ENCODE results near the gene IP6K3. TPM values are rescaled to one million over a fixed set of nuclear protein-coding genes. Genes with fewer than 3 reads are reported as not detected.

Gene IP6K3
- total RNA-seq, 4 donors from 2014 or later = 0.88 to 5.8 (median 1.6) TPM

DNA sequence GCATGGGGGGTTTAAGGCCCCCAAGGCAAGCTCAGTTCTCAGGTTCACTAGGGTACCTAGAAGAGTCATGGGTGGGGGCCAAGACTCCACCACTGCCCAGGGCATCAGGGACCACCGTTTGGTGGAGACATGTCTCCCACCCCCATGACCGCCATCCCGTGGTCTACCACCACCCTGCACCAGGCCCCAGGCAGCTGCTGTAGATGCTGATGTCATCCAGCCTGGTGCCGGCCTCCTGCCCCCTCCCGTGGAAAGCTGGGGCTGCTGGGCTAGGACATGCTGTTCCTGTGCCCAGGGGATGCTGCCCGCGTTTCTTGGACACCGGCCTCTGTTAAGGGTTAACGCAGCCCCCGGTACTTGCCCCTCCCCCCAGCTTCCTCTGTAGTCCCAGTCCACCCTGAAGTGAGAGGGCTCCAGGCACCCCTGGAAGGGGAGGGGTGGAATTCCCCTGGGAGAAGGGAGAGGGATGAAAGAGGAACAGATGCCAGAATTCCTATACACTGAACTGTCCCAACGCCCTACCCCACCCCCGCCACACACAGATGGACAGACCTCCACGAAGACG lies 587 bp downstream of the IP6K3 start:
- H3K4me3 ChIP-seq = peak overlapping the region; percentile 12 to 38 (median 22)
- no peaks in the 10 kb centered on the region for H3K36me3 ChIP-seq
- DNase-seq = no peak
- H3K4me1 ChIP-seq = peaks cover 0 to 18% (median 0%) of the 10 kb centered on the region in 4 donors
- H3K27ac ChIP-seq = peak overlapping the region; percentile 25 to 82 (median 70)
- no peaks in the 10 kb centered on the region for H3K27me3 ChIP-seq
- TF ChIP-seq, protein P1, sequence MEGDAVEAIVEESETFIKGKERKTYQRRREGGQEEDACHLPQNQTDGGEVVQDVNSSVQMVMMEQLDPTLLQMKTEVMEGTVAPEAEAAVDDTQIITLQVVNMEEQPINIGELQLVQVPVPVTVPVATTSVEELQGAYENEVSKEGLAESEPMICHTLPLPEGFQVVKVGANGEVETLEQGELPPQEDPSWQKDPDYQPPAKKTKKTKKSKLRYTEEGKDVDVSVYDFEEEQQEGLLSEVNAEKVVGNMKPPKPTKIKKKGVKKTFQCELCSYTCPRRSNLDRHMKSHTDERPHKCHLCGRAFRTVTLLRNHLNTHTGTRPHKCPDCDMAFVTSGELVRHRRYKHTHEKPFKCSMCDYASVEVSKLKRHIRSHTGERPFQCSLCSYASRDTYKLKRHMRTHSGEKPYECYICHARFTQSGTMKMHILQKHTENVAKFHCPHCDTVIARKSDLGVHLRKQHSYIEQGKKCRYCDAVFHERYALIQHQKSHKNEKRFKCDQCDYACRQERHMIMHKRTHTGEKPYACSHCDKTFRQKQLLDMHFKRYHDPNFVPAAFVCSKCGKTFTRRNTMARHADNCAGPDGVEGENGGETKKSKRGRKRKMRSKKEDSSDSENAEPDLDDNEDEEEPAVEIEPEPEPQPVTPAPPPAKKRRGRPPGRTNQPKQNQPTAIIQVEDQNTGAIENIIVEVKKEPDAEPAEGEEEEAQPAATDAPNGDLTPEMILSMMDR (IDR thresholded peaks at IDR 0.05) = no peak
- no peak for TF ChIP-seq POLR2A (IDR thresholded peaks at IDR 0.05)
- H3K9me3 ChIP-seq = no peaks in the 10 kb centered on the region

DNA sequence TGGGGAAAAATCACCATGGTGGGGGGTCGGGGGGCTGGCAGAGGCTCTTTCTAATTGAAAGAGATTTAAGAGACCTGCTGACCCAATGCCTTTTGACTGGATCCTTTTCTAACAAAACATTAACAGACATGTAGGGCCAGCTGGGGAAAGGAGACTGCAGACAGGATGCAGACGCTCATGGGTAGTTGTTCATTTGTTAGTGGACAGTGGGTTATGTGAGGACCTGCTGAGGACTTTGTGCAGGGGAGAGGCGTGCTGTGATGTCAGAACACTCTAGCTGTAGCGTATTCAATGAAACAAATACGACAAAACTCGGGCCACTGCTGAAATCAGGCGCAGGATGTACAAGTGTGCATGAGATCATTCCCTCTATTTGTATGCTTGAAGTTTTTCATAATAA lies 1.2 kb downstream of the IP6K3 start:
- TF ChIP-seq, protein P1 (IDR thresholded peaks at IDR 0.05) = no peak
- TF ChIP-seq POLR2A (IDR thresholded peaks at IDR 0.05) = no peak
- Histone ChIP-seq H3K9me3 (no peaks in the 10 kb centered on the region), H3K4me3 (peak overlapping the region in 2 of 4 donors; percentile 32 to 38), H3K36me3 (no peaks in the 10 kb centered on the region), H3K27me3 (no peaks in the 10 kb centered on the region), H3K4me1 (peaks cover 0 to 18% (median 0%) of the 10 kb centered on the region in 4 donors), H3K27ac (peak overlapping the region in 3 of 4 donors; percentile 59 to 82 (median 82))
- DNase-seq = no peak

DNA sequence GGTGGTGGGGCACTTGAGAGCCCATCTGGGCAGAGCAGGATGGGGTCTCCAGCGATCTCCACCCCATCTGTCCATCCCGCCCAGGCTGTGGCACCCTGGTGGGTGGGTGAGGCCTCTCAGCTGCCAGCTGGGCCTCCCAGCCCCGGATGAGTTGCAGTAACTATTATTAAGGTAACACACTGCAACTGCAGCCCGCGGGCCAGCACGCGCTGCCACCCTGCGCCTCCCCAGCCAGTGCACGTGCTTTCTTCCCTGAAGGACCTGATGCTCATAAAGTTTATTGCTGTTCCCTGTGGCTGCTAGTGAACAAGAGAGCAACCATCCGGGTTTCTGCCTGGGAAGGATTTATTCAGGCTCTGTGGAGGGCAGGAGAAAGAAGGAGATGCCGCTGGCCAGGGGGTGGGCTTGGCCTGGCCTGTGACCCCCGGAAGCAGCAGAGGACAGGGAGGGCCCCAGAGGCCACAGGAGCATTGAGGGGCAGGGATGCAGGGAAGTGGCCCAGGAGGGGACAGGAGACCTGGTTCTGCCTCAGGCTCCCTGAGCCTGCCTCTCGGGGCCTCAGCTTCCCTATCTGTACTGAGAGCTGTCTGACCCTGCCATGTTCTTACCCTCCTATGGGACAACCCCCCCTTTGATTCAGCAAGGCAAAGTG lies 1.7 kb downstream of the IP6K3 start:
- peak overlapping the region in 2 of 4 donors; percentile 32 to 38 for H3K4me3 ChIP-seq
- peaks cover 0 to 18% (median 0%) of the 10 kb centered on the region in 4 donors for H3K4me1 ChIP-seq
- H3K36me3 ChIP-seq = no peaks in the 10 kb centered on the region
- TF ChIP-seq, protein P1 (IDR thresholded peaks at IDR 0.05) = no peak
- TF ChIP-seq POLR2A (IDR thresholded peaks at IDR 0.05) = no peak
- H3K27me3 ChIP-seq = no peaks in the 10 kb centered on the region
- H3K9me3 ChIP-seq = no peaks in the 10 kb centered on the region
- DNase-seq = peak in 2 of 3 donors; percentile 68 to 73
- peak overlapping the region in 2 of 4 donors; percentile 82 for H3K27ac ChIP-seq

DNA sequence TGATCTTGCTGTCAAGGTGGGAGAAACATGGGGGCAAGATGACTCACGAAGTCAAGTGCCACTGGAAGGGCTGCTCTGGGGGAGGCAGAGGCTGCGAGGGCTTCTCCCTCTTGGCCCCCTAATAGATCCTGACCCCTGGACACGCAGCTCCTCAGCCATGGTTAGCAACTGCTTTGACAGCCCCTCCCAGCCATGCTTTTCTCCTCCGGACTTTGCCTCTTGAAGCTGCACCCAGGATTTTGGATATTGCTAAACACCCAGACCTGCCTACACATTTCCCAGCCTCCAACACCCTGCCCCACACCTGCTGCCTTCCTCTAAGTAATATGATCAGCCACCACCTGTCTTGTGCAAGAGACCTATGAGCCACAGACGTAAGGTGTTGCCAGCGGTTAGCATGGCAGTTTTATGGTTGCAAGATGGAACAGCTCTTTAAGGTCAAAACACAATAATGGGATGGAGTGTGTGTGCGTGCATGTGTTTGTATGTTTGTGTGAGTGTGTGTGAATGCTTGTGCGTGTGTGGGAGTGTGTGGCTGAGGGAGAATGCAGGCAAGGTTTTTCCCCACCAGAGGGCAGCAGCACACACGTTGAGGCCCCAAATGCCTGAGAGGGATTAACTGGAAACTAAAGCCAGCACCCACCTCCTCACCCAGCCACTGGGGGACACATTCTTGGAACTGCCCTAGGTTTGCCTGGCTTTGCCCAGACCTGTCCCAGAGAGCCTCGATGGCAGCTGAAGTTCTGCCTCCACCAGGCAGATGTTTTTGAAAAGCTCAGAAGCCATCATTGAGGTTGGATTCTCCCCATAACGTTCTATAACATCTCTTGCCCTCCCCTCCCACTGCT lies 2.5 kb downstream of the IP6K3 start:
- Histone ChIP-seq H3K4me3 (peak overlapping the region in 2 of 4 donors; percentile 3 to 32), H3K36me3 (no peaks in the 10 kb centered on the region), H3K27ac (peak overlapping the region in 2 of 4 donors; percentile 82), H3K4me1 (peaks cover 0 to 18% (median 0%) of the 10 kb centered on the region in 4 donors), H3K27me3 (no peaks in the 10 kb centered on the region), H3K9me3 (no peaks in the 10 kb centered on the region)
- TF ChIP-seq POLR2A (IDR thresholded peaks at IDR 0.05) = no peak
- TF ChIP-seq, protein P1 (IDR thresholded peaks at IDR 0.05) = peak; percentile 71 to 91 (median 84)
- DNase-seq = peak; percentile 67 to 92 (median 81)

DNA sequence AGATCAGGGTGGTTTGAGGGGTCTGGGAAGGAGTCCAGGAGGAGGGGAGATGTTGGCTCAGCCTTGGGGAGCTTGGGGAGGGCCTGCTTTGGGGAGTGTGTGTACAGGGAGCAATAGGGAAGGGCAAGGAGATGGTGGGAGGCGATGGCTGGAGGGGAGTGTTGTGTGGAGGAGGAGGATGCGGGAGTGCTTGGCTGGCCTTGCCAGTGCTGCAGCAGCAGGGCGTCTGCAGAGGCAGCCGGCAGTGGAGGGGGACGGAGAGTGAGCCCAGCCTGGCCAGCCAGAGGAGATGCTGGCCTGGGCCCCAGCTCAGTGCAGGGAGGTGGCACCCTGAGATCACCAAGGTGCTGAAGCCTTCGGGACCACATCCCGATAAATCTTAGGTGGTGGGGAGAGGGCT lies 3.9 kb downstream of the IP6K3 start:
- H3K4me3 ChIP-seq = no peak overlapping the region
- no peaks in the 10 kb centered on the region for H3K36me3 ChIP-seq
- DNase-seq = no peak
- H3K27me3 ChIP-seq = no peaks in the 10 kb centered on the region
- H3K27ac ChIP-seq = no peak overlapping the region
- no peaks in the 10 kb centered on the region for H3K9me3 ChIP-seq
- TF ChIP-seq POLR2A (IDR thresholded peaks at IDR 0.05) = no peak
- TF ChIP-seq, protein P1 (IDR thresholded peaks at IDR 0.05) = no peak
- peaks cover 0 to 18% (median 0%) of the 10 kb centered on the region in 4 donors for H3K4me1 ChIP-seq
